Myocyte (in vitro differentiated cells): Measurements from ENCODE around the gene ANKRD30A. TPM values are rescaled to one million over a fixed set of nuclear protein-coding genes. Genes with fewer than 3 reads are reported as not detected.
"Not testable (repeated sequence)": the region's sequence is repeated elsewhere in the genome, so short reads cannot be mapped to it uniquely, and the experiment has no call there.

Experiments
- DNase-seq: peaks from one replicate; pipeline ENCODE4 v3.0.0-alpha.2; 2012; ENCODE audit warnings: low read depth
- total RNA-seq: library from RNA; depleted of rRNA; stranded (reverse); fragments of >200 nt; gene quantifications from 2 replicates; pipeline ENCODE4 v1.2.3, GENCODE V29; 2014

ANKRD30A gene
- total RNA-seq, 1 donor from 2014 or later, result not detected

DNA sequence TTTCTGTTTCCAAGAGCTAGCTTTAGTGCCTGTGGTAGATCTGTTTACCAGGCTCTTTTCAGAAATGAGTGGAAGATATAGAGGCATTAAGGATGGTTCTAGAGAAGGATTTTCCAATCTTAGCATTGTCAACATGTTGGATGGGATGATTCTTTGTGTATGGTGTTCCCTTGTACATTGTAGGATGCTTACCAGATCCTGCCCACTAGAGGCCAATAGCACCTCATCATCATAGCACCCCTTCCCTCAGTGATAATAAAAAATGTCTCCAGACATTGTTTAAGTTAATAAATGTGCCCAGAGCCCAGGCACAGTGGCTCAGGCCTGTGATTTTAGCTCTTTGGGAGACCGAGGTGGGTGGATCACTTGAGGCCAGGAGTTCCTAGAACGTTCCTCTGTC, 121.2 kb downstream of the ANKRD30A start:
- DNase-seq, result no peak

DNA sequence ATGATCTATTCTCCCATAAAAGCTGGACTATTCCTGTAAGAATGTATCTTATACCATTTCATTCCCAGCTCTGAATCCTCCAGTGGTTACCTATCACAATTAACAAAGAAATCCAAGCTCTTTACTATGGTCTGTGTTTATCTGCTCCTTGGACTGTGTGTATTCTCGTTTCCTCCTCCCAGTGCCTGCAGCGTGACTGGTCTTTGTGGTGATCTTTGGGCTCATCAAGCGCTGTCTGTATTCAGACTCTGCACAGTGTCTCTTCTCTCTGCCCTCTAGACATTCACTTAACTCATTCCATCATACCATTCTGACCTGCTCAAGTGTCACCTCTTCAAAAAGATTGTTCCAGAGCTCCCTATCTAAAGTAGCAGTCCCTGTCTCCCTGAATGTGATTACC, 130.4 kb downstream of the ANKRD30A start:
- not testable (repeated sequence) for DNase-seq

DNA sequence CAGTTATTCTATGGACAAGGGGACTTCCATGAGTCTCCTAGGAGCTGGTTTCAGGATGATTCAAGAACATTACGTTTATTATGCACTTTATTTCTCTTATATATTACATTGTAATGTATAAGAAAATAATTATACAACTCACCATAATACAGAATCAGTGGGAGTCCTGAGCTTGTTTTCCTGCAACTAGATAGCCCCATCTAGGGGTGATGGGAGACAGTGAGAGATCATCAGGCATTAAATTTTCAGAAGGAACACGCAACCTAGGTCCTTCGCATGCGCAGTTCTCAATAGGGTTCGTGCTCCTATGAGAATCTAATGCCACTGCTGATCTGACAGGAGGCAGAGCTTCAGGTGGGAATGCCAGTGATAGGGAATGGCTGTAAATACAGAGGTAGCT, 137.9 kb downstream of the ANKRD30A start:
- no peak for DNase-seq

DNA sequence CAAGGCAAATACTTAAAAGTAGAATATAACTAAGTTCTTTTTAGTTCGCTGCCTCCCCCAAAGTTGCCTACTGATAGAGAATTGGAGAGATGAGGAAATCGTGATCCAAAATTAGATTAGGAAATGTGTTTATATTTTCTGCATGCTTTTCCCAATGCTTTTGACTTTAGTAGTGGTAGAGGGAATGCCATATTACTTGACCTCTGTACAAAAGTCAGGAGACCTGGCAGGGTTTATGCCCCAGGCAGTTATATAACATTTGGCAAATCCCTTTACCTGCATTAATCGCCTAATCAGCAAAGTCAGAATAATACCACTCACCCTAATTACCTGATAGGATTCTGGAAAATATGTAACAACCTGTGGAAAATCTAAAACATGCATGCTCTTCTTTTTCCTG, 142.9 kb downstream of the ANKRD30A start:
- DNase-seq, result no peak

DNA sequence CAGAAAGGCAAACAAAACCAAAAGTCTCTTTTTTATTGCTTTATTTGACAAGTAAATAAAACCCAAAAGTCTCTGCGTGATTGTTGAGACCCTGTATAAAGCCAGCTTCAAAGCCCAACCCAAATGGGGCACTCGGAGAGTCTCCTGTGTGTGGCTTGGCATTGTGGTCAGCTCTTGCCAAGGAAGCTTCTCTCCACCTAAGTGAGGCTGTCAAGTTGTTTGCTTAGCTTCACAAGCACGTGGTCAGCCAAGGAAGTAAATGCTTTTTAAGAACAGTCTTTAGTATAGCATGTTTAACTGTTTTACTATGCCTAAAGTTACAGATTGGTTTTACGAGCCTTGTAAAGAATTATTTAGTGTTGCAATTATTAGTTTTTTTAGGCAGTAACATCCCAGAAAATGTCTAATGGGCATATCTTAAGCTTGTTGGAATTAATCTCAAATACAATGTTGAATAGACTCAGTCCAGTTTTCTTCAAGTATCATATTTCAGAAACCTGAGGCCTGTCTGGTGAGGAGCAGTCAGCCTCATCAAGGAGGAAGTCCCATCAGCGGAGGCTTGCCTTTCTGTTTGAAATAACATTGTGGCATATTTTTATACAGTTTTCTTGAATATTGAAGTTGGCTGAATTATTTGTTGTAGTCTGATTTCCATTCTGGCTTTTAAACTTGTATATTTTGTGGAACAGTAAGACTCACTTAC, 144.3 kb downstream of the ANKRD30A start:
- no peak for DNase-seq

DNA sequence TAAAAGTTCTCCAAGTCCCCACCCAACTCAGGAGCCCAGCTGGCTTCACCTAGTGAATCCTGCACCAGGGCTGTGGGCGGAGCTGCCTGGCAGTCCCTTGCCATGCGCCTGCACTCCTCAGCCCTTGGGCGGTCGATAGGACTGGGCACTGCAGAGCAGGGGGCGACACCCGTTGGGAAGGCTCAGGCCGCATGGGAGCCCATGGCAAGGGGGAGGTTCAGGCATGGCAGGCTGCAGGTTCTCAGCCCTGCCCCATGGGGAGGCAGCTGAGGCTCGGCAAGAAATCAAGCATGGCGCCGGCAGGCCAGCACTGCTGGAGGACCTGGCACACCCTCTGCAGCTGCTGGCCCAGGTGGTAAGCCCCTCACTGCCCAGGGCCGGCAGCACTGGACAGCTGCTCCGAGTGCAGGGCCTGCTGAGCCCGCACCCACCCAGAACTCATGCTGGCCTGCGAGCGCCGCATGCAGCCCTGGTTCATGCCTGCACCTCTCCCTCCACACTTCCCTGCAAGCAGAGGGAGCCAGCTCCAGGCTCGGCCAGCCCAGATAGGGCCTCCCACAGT, 149.9 kb downstream of the ANKRD30A start:
- DNase-seq, result no peak

DNA sequence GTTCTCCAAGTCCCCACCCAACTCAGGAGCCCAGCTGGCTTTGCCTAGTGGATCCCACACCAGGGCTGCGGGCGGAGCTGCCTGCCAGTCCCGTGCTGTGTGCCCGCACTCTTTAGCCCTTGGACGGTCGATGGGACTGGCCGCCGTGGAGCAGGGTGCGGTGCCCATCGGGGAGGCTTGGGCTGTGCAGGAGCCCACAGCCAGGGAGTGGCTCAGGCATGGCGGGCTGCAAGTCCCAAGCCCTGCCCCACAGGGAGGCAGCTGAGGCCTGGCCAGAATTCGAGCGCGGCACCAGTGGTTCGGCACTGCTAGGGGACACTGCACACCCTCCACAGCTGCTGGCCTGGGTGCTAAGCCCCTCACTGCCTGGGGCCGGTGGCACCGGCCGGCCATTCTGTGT, 159.7 kb downstream of the ANKRD30A start:
- no peak for DNase-seq

DNA sequence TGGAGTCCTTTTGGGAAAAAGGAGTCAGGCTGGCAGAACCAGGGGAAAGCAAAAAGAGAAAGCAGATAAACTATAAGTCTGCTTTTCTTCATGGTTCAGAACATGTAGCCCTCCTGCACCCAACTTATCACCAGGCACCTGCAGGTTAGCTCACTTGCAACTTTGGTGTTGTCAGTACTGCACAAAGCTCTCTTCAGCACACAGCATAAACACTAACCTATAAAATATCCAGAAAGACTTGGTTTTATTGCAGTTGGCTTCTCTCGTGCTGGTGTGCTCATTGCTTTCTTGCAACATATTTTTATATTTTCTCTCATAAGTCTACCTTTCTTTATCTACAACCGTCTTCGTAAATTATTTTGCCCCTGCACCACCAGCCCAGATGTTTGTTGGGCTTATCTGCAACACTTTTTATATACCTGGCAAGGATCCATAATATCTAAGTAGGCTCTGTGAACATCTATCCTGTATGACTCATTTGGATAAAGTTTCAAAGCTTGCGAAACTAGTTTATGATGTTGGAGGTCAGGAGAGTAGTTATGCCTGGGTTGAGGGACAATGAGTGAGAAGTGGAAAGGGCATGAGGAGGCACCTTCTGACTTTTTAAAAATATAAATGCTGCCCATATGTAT, 164.6 kb downstream of the ANKRD30A start:
- no peak for DNase-seq

DNA sequence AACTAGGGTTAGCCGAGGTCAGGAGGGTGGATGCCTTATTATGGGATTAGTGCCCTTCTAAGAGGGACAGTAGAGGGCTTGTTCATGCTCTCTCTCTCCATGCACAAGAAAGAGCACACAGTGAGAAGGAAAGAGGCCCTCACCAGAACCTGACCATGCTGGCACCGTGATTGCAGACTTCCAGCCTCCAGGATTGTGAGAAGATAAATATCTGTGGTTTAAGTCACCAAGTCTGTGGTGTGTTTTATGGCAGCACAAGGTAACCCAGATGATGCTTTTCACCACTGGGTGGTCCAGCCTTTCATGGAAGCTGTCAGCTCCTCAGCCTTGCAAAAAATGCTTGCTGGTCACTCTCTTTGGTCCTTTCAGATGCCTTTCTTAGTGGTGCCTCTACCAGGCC, 175.9 kb downstream of the ANKRD30A start:
- no peak for DNase-seq

DNA sequence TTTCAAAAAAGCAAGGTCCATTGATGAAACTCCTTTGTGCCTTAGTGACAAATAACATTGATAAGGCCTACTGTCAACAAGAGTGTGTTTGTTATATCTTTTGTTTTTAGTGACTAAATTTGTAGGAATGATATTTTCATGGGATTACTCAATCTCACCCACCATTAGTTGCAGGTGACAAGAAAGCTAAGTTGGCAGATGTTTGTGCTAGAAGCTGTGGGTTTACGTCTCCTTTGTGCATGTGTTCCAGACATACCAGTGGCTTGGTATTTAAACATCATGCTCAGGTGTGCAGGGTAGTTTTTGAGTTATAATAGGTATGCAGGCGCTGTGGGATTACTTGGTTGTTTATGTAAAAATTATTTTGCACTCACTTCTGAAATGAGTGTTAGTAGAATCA, 178.6 kb downstream of the ANKRD30A start:
- DNase-seq, result no peak

DNA sequence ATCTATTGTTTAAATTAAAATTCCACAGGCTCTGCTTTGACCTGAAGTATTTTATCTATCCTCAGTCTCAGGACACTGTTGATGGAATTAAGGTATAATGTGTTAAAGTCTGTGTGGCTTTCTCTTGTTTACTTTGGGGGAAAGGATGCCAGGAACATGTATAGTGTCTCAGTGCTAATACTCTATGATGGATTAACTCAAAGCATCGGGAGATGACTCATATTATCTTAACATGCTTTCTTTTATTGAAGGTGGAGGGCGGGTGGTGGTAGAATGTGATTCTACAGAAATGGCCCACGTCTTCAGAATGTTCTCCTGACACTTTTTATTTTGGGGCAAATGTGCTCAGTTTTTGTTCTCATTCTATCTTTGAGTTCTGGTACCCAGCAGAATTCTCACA, 189.0 kb downstream of the ANKRD30A start:
- DNase-seq, result no peak

DNA sequence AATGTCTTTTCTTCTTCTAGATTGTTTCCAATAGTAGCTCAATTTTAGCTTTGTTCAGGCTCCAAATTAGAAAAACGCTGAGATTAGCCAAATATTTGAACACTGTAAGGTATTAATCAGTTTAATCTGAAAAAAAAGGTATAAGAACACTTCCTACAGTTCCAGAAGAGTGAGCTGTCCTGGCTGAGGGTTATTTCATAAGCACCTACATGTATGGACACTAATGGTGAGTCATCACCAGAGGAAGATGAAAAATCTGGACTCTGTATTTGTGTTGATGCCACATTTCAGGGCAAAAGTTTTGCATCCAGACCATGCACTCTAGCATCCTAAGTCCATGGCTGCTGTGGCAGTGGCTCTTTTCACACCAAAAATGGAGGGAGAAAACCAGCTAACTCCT, 189.5 kb downstream of the ANKRD30A start:
- no peak for DNase-seq

DNA sequence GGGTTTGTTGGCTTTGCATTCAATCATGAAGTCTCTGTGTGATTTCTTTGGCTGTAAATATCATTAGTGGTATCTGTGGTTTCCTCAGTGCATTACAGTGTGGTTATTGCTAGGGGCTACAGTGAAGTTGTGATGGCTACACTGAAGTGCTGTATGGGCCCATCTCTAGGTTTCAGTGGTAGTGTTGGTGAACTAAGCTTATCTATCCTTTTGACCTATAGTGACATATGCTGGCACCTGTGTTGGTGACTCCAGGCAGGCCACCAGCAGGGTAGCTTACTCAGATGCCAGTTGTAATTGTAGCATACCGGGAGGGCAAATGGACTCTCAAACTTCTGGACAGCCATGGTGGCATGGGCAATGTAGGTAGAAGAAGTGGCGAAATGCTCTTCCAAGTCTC, 219.0 kb downstream of the ANKRD30A start:
- no peak for DNase-seq

DNA sequence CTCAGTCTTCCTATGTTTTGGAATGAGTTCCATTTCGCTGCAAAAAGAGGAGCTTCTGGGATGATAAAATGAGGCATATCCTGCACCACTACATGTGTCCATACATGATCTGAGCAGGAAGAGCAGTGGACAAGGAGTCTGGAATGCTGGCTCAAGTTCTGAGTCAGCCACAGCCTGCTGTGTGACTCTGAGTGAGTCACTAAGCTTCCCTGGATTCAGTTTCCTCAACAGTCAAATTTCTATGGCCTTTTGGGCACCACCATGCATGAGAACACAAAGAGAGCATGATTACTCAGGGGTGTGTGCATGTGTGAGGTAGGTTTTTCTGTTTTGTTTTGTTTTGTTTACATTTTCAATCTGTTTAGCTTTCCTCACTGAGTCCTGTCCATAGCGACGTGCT, 254.6 kb downstream of the ANKRD30A start:
- DNase-seq, result peak; percentile 1

DNA sequence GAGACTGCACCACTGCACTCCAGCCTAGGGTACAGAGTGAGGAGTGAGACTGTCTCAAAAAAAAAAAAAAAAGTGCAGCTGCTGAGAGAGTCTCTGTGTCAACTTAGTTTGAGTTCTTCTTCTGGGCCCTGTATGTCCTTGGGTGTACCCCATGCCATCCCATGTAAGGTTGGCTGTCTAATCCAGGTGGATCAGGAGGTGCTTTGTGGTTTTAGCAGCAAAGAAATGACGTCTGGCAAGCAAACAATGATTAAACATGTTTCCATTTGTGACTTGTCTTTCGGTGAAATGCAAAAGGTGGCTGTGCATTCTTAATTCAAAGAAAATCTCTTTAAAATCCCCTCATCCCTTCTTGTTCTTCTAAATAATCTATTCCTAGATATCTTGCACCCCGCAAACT, 255.9 kb downstream of the ANKRD30A start:
- DNase-seq, result no peak

DNA sequence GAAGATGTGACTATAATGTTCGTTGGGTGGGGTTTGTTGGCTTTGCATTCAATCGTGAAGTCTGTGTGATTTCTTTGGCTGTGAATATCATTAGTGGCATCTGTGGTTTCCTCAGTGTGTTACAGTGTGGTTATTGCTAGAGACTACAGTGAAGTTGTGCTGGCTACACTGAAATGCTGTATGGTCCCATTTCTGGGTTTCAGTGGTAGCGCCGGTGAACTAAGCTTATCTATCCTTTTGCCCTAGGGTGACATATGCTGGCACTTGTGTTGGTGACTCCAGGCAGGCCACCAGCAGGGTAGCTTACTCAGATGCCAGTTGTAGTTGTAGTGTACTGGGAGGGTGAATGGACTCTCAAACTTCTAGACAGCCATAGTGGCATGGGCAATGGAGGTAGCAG, 259.5 kb downstream of the ANKRD30A start:
- no peak for DNase-seq

DNA sequence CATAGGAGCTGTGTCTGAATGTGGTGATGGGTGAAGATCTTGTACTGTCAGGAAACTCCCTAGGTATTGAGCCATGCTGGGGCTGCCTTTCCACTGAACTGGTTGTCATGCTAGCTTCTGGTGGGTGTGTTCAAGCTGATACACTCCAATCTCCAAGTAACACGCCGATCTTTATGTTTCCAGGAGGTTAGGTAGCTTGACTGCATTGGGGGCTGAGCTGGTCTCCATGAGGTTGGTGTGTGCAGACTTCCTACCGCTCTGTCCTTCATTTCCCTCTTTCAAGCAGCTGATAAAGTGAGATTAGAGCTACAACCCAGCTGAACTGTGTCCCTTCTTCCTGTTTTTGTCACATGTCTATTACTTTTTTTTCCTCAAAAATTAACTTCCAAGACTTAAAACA, 265.5 kb downstream of the ANKRD30A start:
- DNase-seq, result no peak

DNA sequence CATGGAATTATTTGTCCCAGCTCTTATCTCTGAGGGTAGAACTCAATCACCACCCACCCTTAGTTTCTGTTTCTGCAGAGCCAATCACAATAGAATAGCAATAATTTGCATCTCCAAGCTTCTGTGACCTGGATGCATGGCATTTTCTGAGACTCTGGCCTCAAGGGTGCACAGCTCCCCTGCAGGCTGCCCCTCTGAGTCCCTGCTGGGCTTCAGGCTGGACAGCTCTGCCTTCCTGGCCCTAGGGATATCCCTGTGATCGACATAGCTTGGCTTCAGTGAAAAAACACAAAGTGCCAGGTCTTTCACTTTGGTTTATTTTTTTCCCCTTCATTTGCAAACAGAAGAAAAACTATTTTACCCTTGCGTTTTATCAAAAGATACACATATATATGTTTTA, 275.4 kb downstream of the ANKRD30A start:
- not testable (repeated sequence) for DNase-seq

DNA sequence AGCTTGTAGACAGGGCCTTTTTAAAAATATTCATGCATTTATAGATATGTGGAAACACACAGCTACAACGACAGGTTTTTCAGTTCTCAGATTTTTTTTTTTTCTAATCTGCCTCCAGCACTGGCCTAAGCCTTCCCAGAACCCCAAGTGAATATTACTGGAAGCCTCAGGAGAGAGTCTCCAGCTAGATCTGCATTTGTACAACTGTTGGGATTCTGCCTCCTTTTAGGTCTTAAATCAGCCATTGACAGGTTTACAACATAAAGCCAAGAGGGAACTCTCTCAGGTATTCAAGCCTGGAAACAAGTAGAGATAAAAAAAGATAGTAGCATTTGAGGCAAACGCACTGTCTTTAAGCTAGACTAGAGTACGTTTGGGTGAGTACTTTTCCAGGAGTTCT, 275.8 kb downstream of the ANKRD30A start:
- DNase-seq, result no peak

DNA sequence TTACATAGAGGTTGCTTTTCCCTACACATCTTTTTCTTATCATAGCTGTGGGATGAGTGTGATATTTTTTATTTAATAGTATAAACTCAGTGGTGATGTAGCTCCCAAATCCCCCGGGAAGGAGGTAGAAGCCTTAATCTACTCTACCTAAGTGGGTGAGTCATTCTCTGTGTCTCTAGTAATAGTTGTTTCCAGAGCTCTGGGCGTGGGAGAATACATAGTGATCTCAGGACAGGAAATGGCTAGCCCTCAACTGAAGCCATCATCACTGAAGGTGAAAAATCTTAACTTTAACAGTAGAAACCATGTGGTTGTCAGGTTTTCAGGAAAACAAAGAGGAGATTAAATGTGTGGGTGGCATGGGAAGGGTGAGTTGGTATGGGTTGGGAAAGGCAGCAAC, 278.4 kb downstream of the ANKRD30A start:
- no peak for DNase-seq
